ENCODE results near the gene PARP16.
A peak's percentile ranks its signal among the peaks of the same experiment; 100 is the strongest.

DNA sequence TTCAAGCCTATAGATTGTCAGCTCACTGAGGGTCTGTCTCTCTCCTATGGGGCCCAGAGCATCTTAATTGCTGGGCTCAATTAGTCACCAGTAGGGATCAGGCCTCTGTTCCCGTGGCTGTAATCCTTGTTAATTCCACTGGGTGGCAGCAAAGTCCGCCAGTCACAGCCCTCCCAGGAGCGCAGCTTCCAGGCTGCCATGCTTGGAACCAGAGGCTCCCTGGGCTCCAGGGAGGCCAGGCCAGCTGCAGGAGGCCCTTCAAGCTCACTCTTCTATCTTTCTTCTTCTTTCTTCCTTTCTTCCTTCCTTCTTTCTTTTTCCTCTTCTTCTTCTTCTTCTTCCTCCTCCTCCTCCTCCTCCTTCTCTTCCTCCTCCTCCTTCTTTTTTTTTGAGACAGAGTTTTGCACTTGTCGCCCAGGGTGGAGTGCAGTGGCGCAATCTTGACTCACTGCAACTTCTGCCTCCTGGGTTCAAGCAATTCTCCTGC lies 32.2 kb upstream of the PARP16 start:
- TF ChIP-seq POLR2A (IDR thresholded peaks at IDR 0.05), result no peak
- TF ChIP-seq CTCF (IDR thresholded peaks at IDR 0.05 in 4 of 5, conservative IDR thresholded peaks at IDR 0.05 in 1 of 5), result peak; percentile 91 to 93 (median 93)
